ENCODE results near the gene SPRR5. TPM values are rescaled to one million over a fixed set of nuclear protein-coding genes. Genes with fewer than 3 reads are reported as not detected.

Gene SPRR5
- total and polyA plus RNA-seq, 2 of the 4 experiments (the other 2 are of a cell fraction): not detected

DNA sequence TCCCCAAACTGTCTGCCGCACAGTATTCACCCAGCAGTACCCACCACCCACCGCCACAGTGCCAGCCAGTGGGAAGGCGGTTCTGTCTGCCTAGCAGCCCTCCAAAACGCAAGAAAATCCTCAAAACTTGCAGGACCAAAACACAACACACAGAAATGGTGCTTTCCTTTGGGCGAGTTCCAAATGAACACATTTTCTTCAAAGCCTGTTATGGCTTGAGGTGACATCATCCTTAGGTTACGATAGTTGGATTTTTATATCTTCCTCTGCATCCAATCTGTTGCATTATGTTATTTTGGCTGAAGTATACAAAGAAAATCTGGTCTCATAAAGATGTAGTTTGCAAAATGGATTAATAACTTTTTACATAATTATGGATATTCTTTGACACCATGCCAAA is 46.2 kb downstream of the SPRR5 start:
- no peak overlapping the region for H3K23ac ChIP-seq (ENCODE audit: low read depth, low read length)
- no peaks in the 10 kb centered on the region for H3K36me3 ChIP-seq (ENCODE audit: control insufficient read depth, insufficient read depth, low read length)
- no peak overlapping the region for H3K27ac ChIP-seq (ENCODE audit: insufficient read depth, low read length)
- BruUV-seq (replicated peaks): no TSS peak
- DNase-seq (no peak), ATAC-seq (ENCODE audit: low read depth) (no peak)
- H4K91ac ChIP-seq (ENCODE audit: insufficient read depth, low read depth, low read length): no peak overlapping the region
- H3K9me3 ChIP-seq (ENCODE audit: control insufficient read depth, insufficient read depth, low read length): no peaks in the 10 kb centered on the region
- no peak overlapping the region for H3K4me2 ChIP-seq (ENCODE audit: low read depth, low read length)
- H4K20me1 ChIP-seq (ENCODE audit: insufficient read depth, low read length): no peaks in the 10 kb centered on the region
- H4K5ac ChIP-seq (ENCODE audit: low read depth, low read length): no peak overlapping the region
- intact Hi-C loops (cut with micrococcal nuclease) (no loop called here), in situ Hi-C loops (cut with MboI; ENCODE audit: low sequenced_read_pairs) (no loop called here), dilution Hi-C loops (cut with HindIII; ENCODE audit: low sequenced_read_pairs, unreplicated experiment) (no loop called here)
- no peak overlapping the region for H2AFZ ChIP-seq (replicated peaks; ENCODE audit: low read length, poor library complexity)
- no peak overlapping the region for H2BK5ac ChIP-seq (ENCODE audit: low read depth, low read length, poor library complexity, severe bottlenecking)
- H3K4ac ChIP-seq (ENCODE audit: low read depth, low read length): no peak overlapping the region
- no peak for TF ChIP-seq POLR2A (IDR thresholded peaks at IDR 0.05; ENCODE audit: low read depth, low read length)
- no peak for TF ChIP-seq CEBPB (IDR thresholded peaks at IDR 0.05; ENCODE audit: low read depth, low read length)
- no peak for TF ChIP-seq NFE2L2 (IDR thresholded peaks at IDR 0.05; ENCODE audit: low read depth, low read length)
- TF ChIP-seq RFX5 (IDR thresholded peaks at IDR 0.05; ENCODE audit: low read depth, low read length): no peak
- no peak for TF ChIP-seq SMC3 (IDR thresholded peaks at IDR 0.05; ENCODE audit: low read depth, low read length)
- TF ChIP-seq MAFK (IDR thresholded peaks at IDR 0.05; ENCODE audit: low read depth, low read length): no peak
- no peak for TF ChIP-seq RCOR1 (IDR thresholded peaks at IDR 0.05; ENCODE audit: insufficient replicate concordance, low read length)
- TF ChIP-seq MAZ (IDR thresholded peaks at IDR 0.05; ENCODE audit: borderline replicate concordance, low read depth, low read length): no peak
- no peak for TF ChIP-seq CHD1 (IDR thresholded peaks at IDR 0.05; ENCODE audit: low read depth, low read length)
- TF ChIP-seq, protein P1, sequence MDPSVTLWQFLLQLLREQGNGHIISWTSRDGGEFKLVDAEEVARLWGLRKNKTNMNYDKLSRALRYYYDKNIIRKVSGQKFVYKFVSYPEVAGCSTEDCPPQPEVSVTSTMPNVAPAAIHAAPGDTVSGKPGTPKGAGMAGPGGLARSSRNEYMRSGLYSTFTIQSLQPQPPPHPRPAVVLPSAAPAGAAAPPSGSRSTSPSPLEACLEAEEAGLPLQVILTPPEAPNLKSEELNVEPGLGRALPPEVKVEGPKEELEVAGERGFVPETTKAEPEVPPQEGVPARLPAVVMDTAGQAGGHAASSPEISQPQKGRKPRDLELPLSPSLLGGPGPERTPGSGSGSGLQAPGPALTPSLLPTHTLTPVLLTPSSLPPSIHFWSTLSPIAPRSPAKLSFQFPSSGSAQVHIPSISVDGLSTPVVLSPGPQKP (IDR thresholded peaks at IDR 0.05; ENCODE audit: borderline replicate concordance, low read depth, low read length): no peak
- TF ChIP-seq BHLHE40 (IDR thresholded peaks at IDR 0.05; ENCODE audit: low read depth, low read length): no peak
- TF ChIP-seq RAD21 (IDR thresholded peaks at IDR 0.05; ENCODE audit: low read length): no peak
- H3K18ac ChIP-seq (ENCODE audit: low read depth, low read length): no peak overlapping the region
- H2AK9ac ChIP-seq (replicated peaks; ENCODE audit: low read depth, low read length, poor library complexity): no peak overlapping the region
- H3K79me1 ChIP-seq (ENCODE audit: low read depth in 1 of 2, low read length in 2 of 2): no peaks in the 10 kb centered on the region
- H3K4me1 ChIP-seq (ENCODE audit: control insufficient read depth, insufficient read depth, low read length): no peaks in the 10 kb centered on the region
- no peak overlapping the region for H2BK15ac ChIP-seq (ENCODE audit: low read depth, low read length)
- ChIA-PET POLR2A (ENCODE audit: unreplicated experiment) (no interaction called here), CTCF (no interaction called here)
- H3K9me1 ChIP-seq (ENCODE audit: insufficient read depth, low read length): no peaks in the 10 kb centered on the region
- no peak overlapping the region for H3K14ac ChIP-seq (replicated peaks; ENCODE audit: low read depth, low read length)
- no peak overlapping the region for H3K56ac ChIP-seq (ENCODE audit: extremely low read depth, insufficient read depth, low read length)
- no peak overlapping the region for H4K8ac ChIP-seq (ENCODE audit: low read depth in 2 of 2, low read length in 2 of 2)
- H3K4me3 ChIP-seq (ENCODE audit: insufficient read depth, low read depth, low read length): no peak overlapping the region
- no peak overlapping the region for H2BK20ac ChIP-seq (ENCODE audit: low read depth, low read length)
- H3K27me3 ChIP-seq (ENCODE audit: control insufficient read depth, insufficient read depth, low read length): no peaks in the 10 kb centered on the region
- H2BK120ac ChIP-seq (ENCODE audit: low read depth, low read length): no peak overlapping the region
- no peak overlapping the region for H2AK5ac ChIP-seq (ENCODE audit: low read depth, low read length)
- no CpG with 5 or more reads among the region's 6 CpGs for WGBS, 2 experiments (ENCODE audit: extremely low coverage in 2 of 2, insufficient read length in 1 of 2)
- H3K9ac ChIP-seq (ENCODE audit: low read depth, low read length): no peak overlapping the region

Data from IMR-90 (cell line).